AG09309 (cell line): ENCODE measurements around the gene PLK5.
A peak's percentile ranks its signal among the peaks of the same experiment; 100 is the strongest.

Experiments
- DNase-seq: peaks from one replicate; pipeline ENCODE4 v3.0.0-alpha.2; 2010; ENCODE audit warnings: low read depth
- H3K4me3 ChIP-seq: 2 replicates; pipeline ENCODE4 v1.5.1; 2011; ENCODE audit warnings: mild to moderate bottlenecking, low read depth, low read length, moderate library complexity; ENCODE audit not compliant: control insufficient read depth
- TF ChIP-seq, protein P1 (sequence below): IDR thresholded peaks from 2 replicates; pipeline ENCODE4 v1.5.1; 2011; ENCODE audit warnings: mild to moderate bottlenecking, low read depth, low read length, inconsistent platforms; ENCODE audit not compliant: insufficient read depth, control insufficient read depth; ENCODE audit errors: missing control alignments

PLK5 gene

DNA sequence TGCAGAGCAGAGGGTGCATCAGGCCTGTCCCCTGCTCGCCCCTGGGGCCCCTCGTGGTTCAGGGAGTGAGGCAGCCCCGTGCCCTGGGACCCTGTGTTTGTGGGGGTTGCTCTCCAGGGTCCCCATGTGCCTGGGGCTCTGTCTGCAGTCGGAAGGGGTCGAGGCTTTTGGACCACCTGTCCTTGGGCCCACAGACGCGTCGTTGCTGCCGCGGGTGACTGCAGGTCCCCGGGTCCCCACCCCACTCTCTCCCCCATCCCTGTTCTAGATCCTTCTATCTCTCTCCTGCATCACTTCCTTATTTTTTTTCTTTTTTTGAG, 35.6 kb upstream of the PLK5 start:
- DNase-seq = no peak

DNA sequence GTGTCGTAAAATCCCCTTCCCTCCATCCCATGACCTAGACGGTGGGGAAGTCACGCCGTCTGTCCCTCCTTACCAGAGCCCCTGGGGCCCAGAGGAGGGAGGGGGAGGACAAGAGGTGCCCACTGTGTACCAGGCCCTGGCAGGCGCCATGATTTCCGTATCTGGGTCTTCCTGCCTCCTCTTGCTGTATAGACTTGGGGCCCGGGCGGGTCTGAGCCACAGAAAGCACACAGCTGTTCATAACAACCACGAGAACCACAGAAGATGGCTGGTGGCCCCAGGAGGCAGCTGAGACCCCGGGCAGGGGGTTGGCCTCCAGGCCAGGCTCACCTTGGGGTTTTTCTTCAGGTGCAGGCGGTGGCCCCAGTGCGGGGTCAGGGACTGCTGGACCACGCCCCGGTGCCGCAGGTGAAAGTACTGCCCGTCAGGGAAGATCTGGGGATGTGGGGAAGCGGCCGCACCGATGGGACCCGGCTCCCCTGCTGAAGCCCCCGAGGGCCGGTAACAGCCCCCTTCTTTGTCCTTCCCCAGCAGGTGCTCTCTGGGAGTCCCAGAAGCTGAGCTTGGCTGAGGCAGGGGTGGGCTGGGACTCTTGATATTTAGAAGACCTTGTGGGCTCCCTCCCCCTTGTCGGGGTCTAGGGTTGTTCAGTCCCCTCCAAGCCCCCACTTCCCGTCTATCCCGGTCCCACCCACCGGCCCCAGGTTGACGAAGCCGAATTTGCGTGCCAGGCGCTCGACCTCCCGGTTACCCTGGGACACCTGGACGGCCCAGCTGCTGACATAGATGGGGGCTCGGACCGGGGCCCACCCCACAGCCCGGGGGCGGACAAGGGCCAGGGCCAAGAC, 34.2 kb upstream of the PLK5 start:
- TF ChIP-seq, protein P1, sequence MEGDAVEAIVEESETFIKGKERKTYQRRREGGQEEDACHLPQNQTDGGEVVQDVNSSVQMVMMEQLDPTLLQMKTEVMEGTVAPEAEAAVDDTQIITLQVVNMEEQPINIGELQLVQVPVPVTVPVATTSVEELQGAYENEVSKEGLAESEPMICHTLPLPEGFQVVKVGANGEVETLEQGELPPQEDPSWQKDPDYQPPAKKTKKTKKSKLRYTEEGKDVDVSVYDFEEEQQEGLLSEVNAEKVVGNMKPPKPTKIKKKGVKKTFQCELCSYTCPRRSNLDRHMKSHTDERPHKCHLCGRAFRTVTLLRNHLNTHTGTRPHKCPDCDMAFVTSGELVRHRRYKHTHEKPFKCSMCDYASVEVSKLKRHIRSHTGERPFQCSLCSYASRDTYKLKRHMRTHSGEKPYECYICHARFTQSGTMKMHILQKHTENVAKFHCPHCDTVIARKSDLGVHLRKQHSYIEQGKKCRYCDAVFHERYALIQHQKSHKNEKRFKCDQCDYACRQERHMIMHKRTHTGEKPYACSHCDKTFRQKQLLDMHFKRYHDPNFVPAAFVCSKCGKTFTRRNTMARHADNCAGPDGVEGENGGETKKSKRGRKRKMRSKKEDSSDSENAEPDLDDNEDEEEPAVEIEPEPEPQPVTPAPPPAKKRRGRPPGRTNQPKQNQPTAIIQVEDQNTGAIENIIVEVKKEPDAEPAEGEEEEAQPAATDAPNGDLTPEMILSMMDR = no peak
- H3K4me3 ChIP-seq = peak overlapping the region; percentile 53
- DNase-seq = no peak

More for the DNA sequence above, 35.6 kb upstream of the PLK5 start:
- no peak overlapping the region for H3K4me3 ChIP-seq
- TF ChIP-seq, protein P1 = no peak

DNA sequence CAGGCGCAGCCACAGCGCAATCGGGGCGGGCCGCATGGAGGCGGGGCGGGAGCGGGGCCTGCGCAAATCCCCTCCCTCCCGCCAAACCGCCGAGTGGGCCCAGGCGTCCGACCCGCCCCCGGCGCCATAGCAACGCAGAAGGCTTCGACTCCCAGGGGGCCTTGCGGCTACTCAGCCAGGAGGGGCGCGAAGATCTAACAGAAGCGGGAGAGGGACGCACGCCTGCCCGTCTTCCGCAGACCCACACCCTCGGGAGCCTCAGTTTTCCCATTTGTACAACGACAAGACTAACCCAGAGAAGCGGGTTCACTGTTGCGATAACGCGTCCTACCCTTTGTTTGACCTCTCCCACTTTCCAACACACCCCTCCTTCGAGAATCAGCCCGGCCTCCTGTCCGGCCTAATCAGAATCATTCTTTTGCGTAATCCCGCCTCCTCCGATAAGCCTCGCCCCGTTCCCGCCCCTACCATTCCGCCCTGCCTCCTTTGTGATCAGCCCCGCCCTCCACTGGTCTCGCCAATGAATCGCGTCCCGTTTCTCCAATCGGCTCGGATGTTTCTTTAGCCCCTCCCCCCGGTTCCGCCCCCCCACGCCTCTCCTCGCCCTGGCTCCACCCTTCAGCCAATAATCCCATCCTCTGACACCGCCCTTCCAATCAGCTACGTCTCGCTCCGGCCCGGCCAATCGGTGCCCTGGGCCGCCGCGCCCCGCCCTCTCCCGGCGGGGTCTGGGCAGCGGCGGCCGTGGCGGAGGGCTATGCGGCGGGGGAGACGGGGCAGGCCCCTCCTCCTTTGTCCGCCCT, 33.4 kb upstream of the PLK5 start, which contains the start of gene PCSK4:
PCSK4 (minus strand) TSS at position 40 of the 803 bp plus-strand sequence; CDS start at position 36, 4 bp downstream.
- TF ChIP-seq, protein P1 = no peak
- H3K4me3 ChIP-seq = peak within 1 kb of the TSS; percentile 53
- peak; percentile 94 for DNase-seq

DNA sequence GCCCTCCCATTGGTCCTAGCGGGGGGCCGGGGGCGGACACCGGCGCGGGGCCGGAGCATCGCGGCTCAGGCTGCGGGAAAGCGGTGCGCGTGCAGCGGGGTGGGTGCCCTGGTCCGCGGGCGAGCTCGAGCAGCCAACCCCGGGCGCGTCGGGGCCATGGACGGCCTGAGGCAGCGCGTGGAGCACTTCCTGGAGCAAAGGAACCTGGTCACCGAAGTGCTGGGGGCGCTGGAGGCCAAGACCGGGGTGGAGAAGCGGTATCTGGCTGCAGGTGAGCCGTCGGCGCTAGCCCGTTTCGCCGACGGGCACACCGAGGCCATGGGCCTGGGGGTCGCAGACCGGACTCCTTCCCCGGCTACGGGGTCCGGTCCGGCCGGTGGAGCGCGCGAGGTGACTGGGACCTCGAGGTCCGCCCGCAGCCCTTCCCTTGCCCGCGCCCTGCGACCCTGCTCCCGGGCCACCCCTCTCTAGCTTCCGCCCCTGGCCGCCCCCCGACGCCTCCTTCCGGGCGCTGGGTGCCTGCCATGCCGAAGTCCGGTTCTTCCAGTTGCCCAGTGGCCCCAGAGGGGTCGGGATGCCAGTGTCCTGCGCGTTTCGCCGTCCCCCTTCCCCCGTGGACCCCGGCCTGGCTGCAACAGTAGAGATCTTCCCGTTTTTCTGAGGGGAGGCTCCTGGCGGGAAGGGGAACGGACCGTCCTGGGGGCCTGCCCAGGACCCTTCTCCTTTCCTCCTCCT, 32.6 kb upstream of the PLK5 start, which contains the start of gene REEP6:
REEP6 (plus strand) TSS at position 68 of the 735 bp plus-strand sequence; CDS start at position 157, 89 bp downstream.
- H3K4me3 ChIP-seq = peak within 1 kb of the TSS; percentile 53
- no peak for DNase-seq
- TF ChIP-seq, protein P1 = no peak

DNA sequence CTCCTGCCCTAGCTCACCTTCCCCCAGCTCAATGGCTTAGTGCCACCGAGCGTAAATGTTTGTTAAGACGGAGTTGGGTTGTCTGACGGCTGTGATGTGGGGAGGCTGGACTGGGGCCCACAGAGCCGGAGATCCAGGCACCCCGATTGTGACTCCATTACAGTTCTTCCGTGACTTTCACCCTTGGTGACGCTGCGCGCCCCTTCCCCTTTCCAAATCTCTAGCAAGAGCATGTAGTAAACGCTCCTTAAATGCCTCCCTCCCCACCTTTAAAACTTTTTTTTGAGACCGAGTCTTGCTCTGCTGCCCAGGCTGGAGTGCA, 32.1 kb upstream of the PLK5 start:
- DNase-seq = no peak
- TF ChIP-seq, protein P1 = no peak
- no peak overlapping the region for H3K4me3 ChIP-seq

DNA sequence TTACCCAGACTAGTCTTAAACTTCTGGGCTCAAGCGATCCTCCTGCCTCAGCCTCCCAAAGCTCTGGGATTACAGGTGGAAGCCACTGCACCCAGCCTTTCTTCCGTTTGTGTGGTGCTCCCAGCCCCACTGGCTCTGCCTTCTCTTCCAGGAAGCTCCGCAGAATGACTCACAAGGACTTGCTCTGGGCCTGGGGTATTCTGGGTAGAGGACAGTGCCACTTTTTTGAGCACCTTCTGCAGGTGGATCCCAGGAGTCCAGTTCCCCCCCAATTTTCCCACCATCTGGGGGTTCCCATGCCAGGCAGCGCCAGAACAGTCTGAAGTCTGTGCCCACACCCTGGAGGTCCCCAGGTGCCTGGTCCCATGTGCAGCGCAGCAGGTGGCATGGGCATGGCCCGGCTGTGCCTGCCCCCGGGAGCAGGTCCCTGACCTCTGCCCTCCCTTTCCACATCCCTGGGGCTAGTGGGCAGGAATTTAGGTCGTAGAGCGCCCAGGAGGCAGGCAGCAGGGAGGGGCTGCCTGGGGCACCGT, 31.3 kb upstream of the PLK5 start:
- TF ChIP-seq, protein P1 = no peak
- DNase-seq = no peak
- H3K4me3 ChIP-seq = no peak overlapping the region
